Fibroblast of pulmonary artery (primary cell): Measurements from ENCODE around the gene RALGPS1.

Source experiments
- DNase-seq: peaks from one replicate; pipeline ENCODE4 v3.0.0-alpha.2; 2010; ENCODE audit warnings: low read depth
- H3K4me3 ChIP-seq: replicated peaks from 2 replicates; pipeline ENCODE4 v1.5.1; 2011; ENCODE audit warnings: low read depth, mild to moderate bottlenecking, control low read depth, low read length, moderate library complexity
- TF ChIP-seq, protein P1 (sequence below): IDR thresholded peaks from 2 replicates; pipeline ENCODE4 v1.5.1; 2011; ENCODE audit warnings: mild to moderate bottlenecking, control low read depth, low read length, inconsistent platforms; ENCODE audit errors: missing control alignments

The RALGPS1 gene

DNA sequence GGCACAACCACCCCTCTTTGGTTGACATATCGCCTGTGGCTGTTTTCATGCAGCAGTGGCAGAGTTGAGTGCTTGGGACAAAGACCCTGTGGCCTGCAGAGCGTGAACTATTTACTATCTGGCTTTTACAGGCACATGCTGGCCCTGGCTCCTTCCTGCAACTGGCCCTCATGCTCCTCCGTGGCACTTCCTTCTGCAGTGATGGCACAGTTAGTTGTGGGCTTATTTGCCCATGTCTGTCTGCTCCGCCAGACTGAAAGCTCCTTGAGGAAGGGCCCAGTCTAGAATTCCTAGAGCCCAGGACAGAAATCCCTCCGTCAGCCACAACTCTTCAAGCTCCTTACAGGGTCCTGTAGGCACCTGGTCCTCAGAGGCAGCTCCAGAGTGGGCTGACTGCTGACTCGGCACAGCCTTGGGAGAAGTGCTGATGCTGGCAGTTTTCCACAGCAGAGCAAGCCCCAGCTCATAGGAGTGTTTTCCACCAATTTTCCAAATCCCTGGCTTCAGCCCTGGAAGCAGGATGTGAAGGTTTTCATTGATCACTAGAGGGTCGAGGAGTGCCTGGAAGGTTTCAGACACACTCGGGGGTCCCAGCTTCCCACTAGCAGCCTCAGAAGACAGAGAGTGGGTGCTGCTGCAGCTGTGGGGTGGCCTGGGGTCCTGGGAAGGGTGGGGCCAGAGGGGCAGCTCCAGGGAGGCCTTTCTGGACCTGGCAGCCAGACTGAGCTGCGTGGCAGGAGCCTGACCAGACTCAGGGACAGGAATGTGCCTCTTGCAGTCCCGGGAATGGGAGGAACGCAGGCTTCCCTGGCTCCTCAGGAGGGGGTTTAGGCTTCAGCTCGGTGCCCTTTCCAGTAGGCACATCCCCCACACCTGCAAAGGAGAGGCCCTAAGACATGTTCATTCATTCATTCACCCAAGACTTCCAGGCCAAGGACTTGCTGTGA, 264.4 kb downstream of the RALGPS1 start:
- H3K4me3 ChIP-seq = no peak overlapping the region
- TF ChIP-seq, protein P1, sequence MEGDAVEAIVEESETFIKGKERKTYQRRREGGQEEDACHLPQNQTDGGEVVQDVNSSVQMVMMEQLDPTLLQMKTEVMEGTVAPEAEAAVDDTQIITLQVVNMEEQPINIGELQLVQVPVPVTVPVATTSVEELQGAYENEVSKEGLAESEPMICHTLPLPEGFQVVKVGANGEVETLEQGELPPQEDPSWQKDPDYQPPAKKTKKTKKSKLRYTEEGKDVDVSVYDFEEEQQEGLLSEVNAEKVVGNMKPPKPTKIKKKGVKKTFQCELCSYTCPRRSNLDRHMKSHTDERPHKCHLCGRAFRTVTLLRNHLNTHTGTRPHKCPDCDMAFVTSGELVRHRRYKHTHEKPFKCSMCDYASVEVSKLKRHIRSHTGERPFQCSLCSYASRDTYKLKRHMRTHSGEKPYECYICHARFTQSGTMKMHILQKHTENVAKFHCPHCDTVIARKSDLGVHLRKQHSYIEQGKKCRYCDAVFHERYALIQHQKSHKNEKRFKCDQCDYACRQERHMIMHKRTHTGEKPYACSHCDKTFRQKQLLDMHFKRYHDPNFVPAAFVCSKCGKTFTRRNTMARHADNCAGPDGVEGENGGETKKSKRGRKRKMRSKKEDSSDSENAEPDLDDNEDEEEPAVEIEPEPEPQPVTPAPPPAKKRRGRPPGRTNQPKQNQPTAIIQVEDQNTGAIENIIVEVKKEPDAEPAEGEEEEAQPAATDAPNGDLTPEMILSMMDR = no peak
- DNase-seq = no peak

DNA sequence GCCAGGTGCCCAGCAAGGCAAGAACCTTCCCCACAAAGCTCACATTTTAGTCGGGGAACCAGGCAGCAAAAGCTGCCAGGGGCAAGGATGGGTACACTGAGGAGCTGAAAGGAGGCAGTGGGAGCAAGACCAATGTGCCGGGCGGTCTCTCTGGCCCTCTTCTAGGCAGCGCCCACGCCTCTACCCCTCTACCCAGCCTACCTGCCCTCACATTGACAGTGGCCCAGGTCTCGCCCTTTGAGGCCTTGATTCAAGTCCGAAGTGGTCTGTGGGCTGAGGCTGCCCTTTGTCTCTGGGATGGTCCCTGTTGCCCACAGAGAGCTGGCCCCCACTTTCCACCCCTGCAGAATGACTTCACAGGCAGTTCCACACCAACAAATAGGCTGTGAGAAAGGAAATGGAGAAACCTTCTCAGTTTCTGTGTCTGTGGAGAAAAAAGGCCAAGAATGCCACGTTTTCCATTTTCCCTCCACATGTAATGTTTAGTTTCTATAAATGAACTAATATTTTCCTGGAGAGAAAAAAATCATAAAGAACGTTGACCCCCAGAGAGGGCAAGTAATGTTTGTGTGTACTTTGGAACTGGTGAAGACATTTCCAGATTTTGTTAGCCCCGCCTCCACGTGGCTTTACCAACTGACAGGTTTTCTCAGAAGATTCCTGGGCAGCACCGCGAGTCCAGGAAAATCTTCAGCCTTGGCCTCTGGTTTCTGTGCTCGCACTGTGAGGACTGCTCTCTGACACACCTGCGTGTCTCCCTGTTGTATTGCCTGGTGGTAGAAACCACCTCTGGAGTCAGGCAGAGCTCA, 265.3 kb downstream of the RALGPS1 start:
- H3K4me3 ChIP-seq = no peak overlapping the region
- TF ChIP-seq, protein P1 = no peak
- no peak for DNase-seq

DNA sequence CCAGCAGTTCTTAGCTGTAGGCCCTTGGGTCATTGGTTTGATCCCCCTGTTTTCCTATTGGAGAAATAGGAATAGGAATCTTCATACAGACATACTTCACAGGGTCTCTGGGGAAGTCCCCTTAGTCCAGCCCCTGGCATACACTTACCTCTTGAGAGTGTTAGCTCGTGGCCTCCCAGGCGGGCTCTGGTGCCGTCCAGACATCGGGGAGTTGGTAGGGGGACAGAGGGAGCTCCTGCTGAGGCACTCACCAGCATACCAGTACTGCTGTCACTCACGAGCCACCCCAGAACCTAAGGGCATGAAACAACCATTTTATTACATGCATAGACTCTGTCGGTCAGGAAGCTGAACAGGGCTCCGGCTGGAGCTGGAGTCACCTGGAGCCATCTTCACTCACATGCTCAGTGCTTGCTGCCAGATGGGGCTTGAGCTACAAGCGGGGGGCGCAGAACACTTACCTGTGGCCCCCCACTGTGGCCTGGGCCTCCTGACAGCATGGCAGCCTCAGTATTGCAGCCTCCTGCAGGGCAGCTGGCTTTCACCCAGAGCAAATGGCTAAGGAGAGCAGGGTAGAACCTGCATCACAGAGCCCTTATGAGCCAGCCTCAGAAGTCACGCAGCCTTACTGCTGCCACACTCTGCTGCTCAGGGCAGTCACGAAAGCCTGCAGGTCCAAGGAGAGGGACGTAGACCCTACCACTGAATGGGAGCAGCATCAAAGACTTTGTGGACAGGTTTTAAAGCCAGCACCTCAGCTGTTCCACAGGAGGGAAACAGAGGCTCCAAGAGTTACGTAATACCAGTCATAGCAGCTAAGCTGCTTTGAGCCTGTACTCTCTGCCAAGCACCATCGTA, 266.1 kb downstream of the RALGPS1 start:
- TF ChIP-seq, protein P1 = no peak
- no peak overlapping the region for H3K4me3 ChIP-seq
- DNase-seq = no peak

DNA sequence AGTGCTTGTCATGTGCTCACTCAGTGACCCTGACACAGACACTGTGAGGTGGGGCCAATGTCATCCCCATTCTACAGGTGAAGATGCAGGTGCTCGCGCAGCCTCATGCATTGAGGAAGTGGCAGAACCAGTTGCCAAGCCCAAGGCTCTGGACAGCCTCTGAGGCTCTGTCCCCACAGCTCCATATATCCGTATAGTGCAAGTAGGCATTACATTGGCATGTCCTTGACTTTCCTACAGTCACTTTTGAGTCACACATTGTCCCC, 266.7 kb downstream of the RALGPS1 start:
- TF ChIP-seq, protein P1 = no peak
- DNase-seq = no peak
- H3K4me3 ChIP-seq = no peak overlapping the region

DNA sequence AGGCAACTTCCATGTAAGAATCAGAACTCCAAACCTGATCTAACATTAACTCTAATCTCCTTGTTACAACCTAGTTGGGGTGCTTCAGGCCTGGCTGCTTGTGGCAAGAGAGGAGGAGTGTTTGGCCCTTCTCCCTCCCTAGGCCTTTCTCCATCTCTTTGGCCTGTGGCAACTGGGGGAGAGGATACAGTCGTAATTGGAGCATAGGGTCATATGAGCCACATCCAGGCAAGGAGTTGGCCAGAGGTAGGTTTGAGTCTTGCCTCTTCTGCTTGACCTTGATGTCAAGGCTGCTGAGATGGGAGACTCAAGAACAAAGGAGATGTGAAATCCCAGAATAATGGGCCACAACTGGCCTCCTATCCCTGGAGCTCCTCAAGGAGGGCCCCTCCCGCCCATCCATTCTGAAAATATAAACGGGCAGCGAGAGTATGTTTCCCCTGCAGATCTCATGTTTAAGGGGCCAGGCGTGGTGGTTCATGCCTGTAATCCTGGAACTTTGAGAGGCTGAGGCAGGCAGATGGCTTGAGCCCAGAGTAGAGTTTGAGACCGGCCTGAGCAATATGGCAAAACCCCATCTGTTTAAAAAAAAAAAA, 267.1 kb downstream of the RALGPS1 start:
- no peak for DNase-seq
- TF ChIP-seq, protein P1 = no peak

More for the DNA sequence above, 267.1 kb downstream of the RALGPS1 start:
- no peak overlapping the region for H3K4me3 ChIP-seq
